Tibial nerve (tissue), 3 donors: ENCODE measurements around the gene OFD1.

Experiments used
- CTCF ChIP-seq, 5 experiments: fragments of 200-600 bp in 3 of 5; fragments of 450-650 bp in 2 of 5; sonication (generic) in 3 of 5; IDR thresholded peaks; one replicate each; pipeline ENCODE4 v1.5.1; 2016 to 2019; ENCODE audit warnings: antibody characterized with exemption in 5 of 5, mild to moderate bottlenecking in 3 of 5, moderate library complexity in 2 of 5
- POLR2A ChIP-seq, 2 donors: fragments of 450-650 bp; IDR thresholded peaks; one replicate each; pipeline ENCODE4 v1.6.1; 2017; ENCODE audit warnings: antibody characterized with exemption in 2 of 2, mild to moderate bottlenecking in 2 of 2, moderate library complexity in 2 of 2

DNA sequence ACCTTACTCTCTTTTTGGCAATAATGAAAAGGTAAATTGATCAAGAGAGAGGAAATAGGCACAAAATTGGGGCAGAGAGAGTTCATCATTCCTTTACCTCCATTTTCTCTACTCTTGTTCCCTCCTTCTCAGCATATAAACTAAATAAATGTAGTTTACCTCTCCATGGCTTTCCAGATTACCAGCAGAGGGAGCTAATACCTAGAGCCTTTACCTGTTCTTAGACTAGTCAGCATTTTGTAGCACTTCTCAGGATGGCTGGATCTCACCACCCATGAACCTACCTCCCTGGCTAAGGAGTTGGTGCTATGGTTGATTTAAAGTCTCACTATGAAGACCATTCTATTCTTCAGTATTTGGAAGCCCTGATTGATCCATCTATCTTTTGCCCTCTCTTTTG, 15.7 kb downstream of the OFD1 start:
- peak; percentile 31 to 53 (median 43) for TF ChIP-seq CTCF (IDR thresholded peaks at IDR 0.05)
- TF ChIP-seq POLR2A (IDR thresholded peaks at IDR 0.05) = no peak
